WTC11 (cell line): Measurements from ENCODE around the gene CACNA1B. TPM values are rescaled to one million over a fixed set of nuclear protein-coding genes. Genes with fewer than 3 reads are reported as not detected.

ENCODE experiments used
- ATAC-seq: fragments of 200-7000 bp; cut with Tn5 transposase; 2 replicates; pipeline ENCODE4 v1.10.0; 2021; ENCODE audit warnings: mild to moderate bottlenecking, moderate library complexity
- CTCF ChIA-PET: fragments of 300-600 bp; sonication (Branson Sonifier 250); formaldehyde crosslinking; loops from one replicate; lab custom pipeline; 2021; ENCODE audit warnings: antibody characterized with exemption; lab: Charles Lee
- POLR2A ChIA-PET: fragments of 350-600 bp; sonication (Branson Sonifier 250); formaldehyde crosslinking; loops from one replicate; lab custom pipeline; 2021; ENCODE audit warnings: antibody characterized with exemption; lab: Charles Lee
- DNase-seq: peaks from one replicate; pipeline ENCODE4 v3.0.0; 2021; ENCODE audit warnings: low spot score
- H3K27ac Mint-ChIP-seq: 2 replicates; pipeline ENCODE4 v1.8.0; 2021; ENCODE audit warnings: mixed read lengths
- H3K27me3 Mint-ChIP-seq: 2 replicates; pipeline ENCODE4 v1.8.0; 2021; ENCODE audit warnings: low read depth, mild to moderate bottlenecking, moderate library complexity, mixed read lengths
- H3K36me3 Mint-ChIP-seq: 2 replicates; pipeline ENCODE4 v1.8.0; 2021; ENCODE audit warnings: mixed read lengths
- H3K4me1 Mint-ChIP-seq: 2 replicates; pipeline ENCODE4 v1.8.0; 2022; ENCODE audit warnings: mixed read lengths
- H3K4me3 Mint-ChIP-seq: 2 replicates; pipeline ENCODE4 v1.8.0; 2021; ENCODE audit warnings: mild to moderate bottlenecking, moderate library complexity, mixed read lengths
- H3K9me3 Mint-ChIP-seq: 2 replicates; pipeline ENCODE4 v1.8.0; 2021; ENCODE audit warnings: mixed read lengths
- AFF4 ChIP-seq: sonication (generic); formaldehyde crosslinking; IDR thresholded peaks from 2 replicates; pipeline ENCODE4 v1.8.1; 2023; ENCODE audit warnings: mild to moderate bottlenecking, missing genetic modification reagents, borderline replicate concordance
- AR ChIP-seq: fragments of 250-450 bp; sonication (Bioruptor Pico); IDR thresholded peaks from 2 replicates; pipeline ENCODE4 v1.9.0; 2021; ENCODE audit warnings: mild to moderate bottlenecking
- GABPB1 ChIP-seq: sonication (generic); formaldehyde crosslinking; IDR thresholded peaks from 2 replicates; pipeline ENCODE4 v1.8.1; 2023; ENCODE audit warnings: mild to moderate bottlenecking, missing genetic modification reagents
- GRHL2 ChIP-seq: fragments of 250-450 bp; sonication (Bioruptor Pico); IDR thresholded peaks from 2 replicates; pipeline ENCODE4 v1.8.0; 2022; ENCODE audit warnings: mild to moderate bottlenecking, moderate library complexity; ENCODE audit not compliant: insufficient replicate concordance, severe bottlenecking
- HMGA2 ChIP-seq: fragments of 250-450 bp; sonication (Bioruptor Pico); IDR thresholded peaks from 2 replicates; pipeline ENCODE4 v1.4.0; 2021; ENCODE audit warnings: mild to moderate bottlenecking, moderate library complexity
- JAZF1 ChIP-seq: fragments of 250-450 bp; sonication (Bioruptor Pico); IDR thresholded peaks from 2 replicates; pipeline ENCODE4 v1.9.0; 2021; ENCODE audit warnings: moderate library complexity, mild to moderate bottlenecking, inconsistent platforms
- JUN ChIP-seq: sonication (generic); formaldehyde crosslinking; IDR thresholded peaks from 2 replicates; pipeline ENCODE4 v1.8.0; 2023; ENCODE audit warnings: mild to moderate bottlenecking, missing genetic modification reagents
- KAT7 ChIP-seq: sonication (generic); formaldehyde crosslinking; IDR thresholded peaks from 2 replicates; pipeline ENCODE4 v1.8.1; 2023; ENCODE audit warnings: missing genetic modification reagents, mild to moderate bottlenecking, borderline replicate concordance
- MAX ChIP-seq: sonication (generic); formaldehyde crosslinking; IDR thresholded peaks from 2 replicates; pipeline ENCODE4 v1.8.0; 2022; ENCODE audit warnings: mild to moderate bottlenecking, missing genetic modification reagents
- MLX ChIP-seq: sonication (generic); formaldehyde crosslinking; IDR thresholded peaks from 2 replicates; pipeline ENCODE4 v1.8.1; 2023; ENCODE audit warnings: mild to moderate bottlenecking, missing genetic modification reagents, moderate library complexity
- NFE2L1 ChIP-seq: sonication (generic); formaldehyde crosslinking; IDR thresholded peaks from 2 replicates; pipeline ENCODE4 v1.8.1; 2023; ENCODE audit warnings: missing genetic modification reagents
- PREB ChIP-seq: sonication (generic); formaldehyde crosslinking; IDR thresholded peaks from 2 replicates; pipeline ENCODE4 v1.8.1; 2022; ENCODE audit warnings: mild to moderate bottlenecking, missing genetic modification reagents, moderate library complexity, borderline replicate concordance
- SOX15 ChIP-seq: fragments of 250-450 bp; sonication (Bioruptor Pico); IDR thresholded peaks from 2 replicates; pipeline ENCODE4 v1.9.0; 2021; ENCODE audit warnings: mild to moderate bottlenecking
- SP1 ChIP-seq: sonication (generic); formaldehyde crosslinking; conservative IDR thresholded peaks from 2 replicates; pipeline ENCODE4 v1.8.1; 2022; ENCODE audit warnings: missing genetic modification reagents
- TP53 ChIP-seq: sonication (generic); formaldehyde crosslinking; IDR thresholded peaks from 2 replicates; pipeline ENCODE4 v1.8.1; 2023; ENCODE audit warnings: mild to moderate bottlenecking, missing genetic modification reagents
- ZNF138 ChIP-seq: sonication (generic); formaldehyde crosslinking; conservative IDR thresholded peaks from 2 replicates; pipeline ENCODE4 v1.8.1; 2022; ENCODE audit warnings: mild to moderate bottlenecking, moderate library complexity, missing genetic modification reagents
- ZNF263 ChIP-seq: sonication (generic); formaldehyde crosslinking; IDR thresholded peaks from 2 replicates; pipeline ENCODE4 v1.8.1; 2022; ENCODE audit warnings: low read depth, mild to moderate bottlenecking, moderate library complexity, missing genetic modification reagents
- total RNA-seq: library from RNA; stranded (reverse); gene quantifications from 3 replicates; pipeline ENCODE4 v1.2.3, GENCODE V29; 2021

Gene CACNA1B
- total RNA-seq, 1 experiment from 2014 or later = 8.4 TPM

GRCh38 chr9:138118601-138119071 is 241.1 kb downstream of the CACNA1B start (continued):
- no peak for TF ChIP-seq KAT7 (CRISPR knock-in tag)
- no peak for TF ChIP-seq HMGA2 (CRISPR knock-in tag)
- TF ChIP-seq AR (CRISPR knock-in tag) = no peak
- no peak for TF ChIP-seq MLX (CRISPR knock-in tag)
- no peak for TF ChIP-seq ZNF138 (CRISPR knock-in tag)
- TF ChIP-seq NFE2L1 (CRISPR knock-in tag) = no peak
- no peak for TF ChIP-seq SOX15 (CRISPR knock-in tag)
- TF ChIP-seq AFF4 = no peak
- TF ChIP-seq SP1 (CRISPR knock-in tag) = no peak
- TF ChIP-seq ZNF263 (CRISPR knock-in tag) = no peak
- TF ChIP-seq GRHL2 (CRISPR knock-in tag) = no peak
- TF ChIP-seq, all 79 proteins: peak for 0

GRCh38 chr9:138119202-138120027 is 241.8 kb downstream of the CACNA1B start:
- H3K4me1 Mint-ChIP-seq = no peaks in the 10 kb centered on the region
- ATAC-seq (no peak), DNase-seq (no peak)
- peaks cover 59% of the 10 kb centered on the region for H3K36me3 Mint-ChIP-seq
- H3K9me3 Mint-ChIP-seq = peaks cover 32% of the 10 kb centered on the region
- no peak overlapping the region for H3K4me3 Mint-ChIP-seq
- ChIA-PET CTCF (interaction anchor here (0.9 kb wide), 1 partner anchor 29 kb away, joined by 3 read pairs; no protein-coding TSS in a partner anchor), POLR2A (no interaction called here)
- H3K27ac Mint-ChIP-seq = no peak overlapping the region
- peaks cover 10% of the 10 kb centered on the region for H3K27me3 Mint-ChIP-seq
- TF ChIP-seq PREB (CRISPR knock-in tag) = no peak
- TF ChIP-seq AFF4 = no peak
- TF ChIP-seq JAZF1 (CRISPR knock-in tag) = no peak
- TF ChIP-seq TP53 = no peak
- TF ChIP-seq NFE2L1 (CRISPR knock-in tag) = no peak
- no peak for TF ChIP-seq MAX (CRISPR knock-in tag)
- no peak for TF ChIP-seq AR (CRISPR knock-in tag)
- TF ChIP-seq GABPB1 = no peak
- TF ChIP-seq JUN (CRISPR knock-in tag) = no peak
- no peak for TF ChIP-seq GRHL2 (CRISPR knock-in tag)
